Activated CD8-positive, alpha-beta memory T cell treated with anti-CD3 and anti-CD28 coated beads, Interleukin-2, amount 50 U/mL, for 48 hours (primary cell): ENCODE data around the gene WDR18.

Experiments used
- DNase-seq: peaks from one replicate; pipeline ENCODE4 v3.0.0-alpha.2; 2020

Gene WDR18

GRCh38 chr19:1025960-1026782 is 42.0 kb downstream of the WDR18 start, which contains the start of gene CNN2:
Gene CNN2 (plus strand): TSS chr19:1026608. CDS start chr19:1026662, 54 bp downstream.
- peak; percentile 86 for DNase-seq

GRCh38 chr19:1026783-1027649 is 42.9 kb downstream of the WDR18 start:
- no peak for DNase-seq

- no peak for DNase-seq
Measured at GRCh38 chr19:1027650-1028061, 43.5 kb downstream of the WDR18 start.

GRCh38 chr19:1028062-1028926 is 44.1 kb downstream of the WDR18 start:
- peak; percentile 71 for DNase-seq

- DNase-seq, result no peak
Measured at GRCh38 chr19:1032264-1032867, 48.2 kb downstream of the WDR18 start.

- DNase-seq, result no peak
Measured at GRCh38 chr19:1035998-1036621, 52.0 kb downstream of the WDR18 start.

DNA sequence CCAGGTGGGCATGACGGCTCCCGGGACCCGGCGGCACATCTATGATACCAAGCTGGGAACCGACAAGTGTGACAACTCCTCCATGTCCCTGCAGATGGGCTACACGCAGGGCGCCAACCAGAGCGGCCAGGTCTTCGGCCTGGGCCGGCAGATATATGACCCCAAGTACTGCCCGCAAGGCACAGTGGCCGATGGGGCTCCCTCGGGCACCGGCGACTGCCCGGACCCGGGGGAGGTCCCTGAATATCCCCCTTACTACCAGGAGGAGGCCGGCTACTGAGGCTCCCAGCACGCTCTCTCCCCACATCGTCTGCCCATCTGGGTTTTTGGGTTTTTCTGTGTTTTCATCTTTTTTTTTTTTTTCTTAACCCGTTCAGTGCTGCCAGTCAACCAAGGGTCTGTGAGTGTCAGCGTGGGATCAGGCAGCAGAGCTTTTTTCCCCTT is 53.5 kb downstream of the WDR18 start:
- no peak for DNase-seq

- DNase-seq, result no peak
Measured at GRCh38 chr19:1038978-1039645, 55.0 kb downstream of the WDR18 start.

GRCh38 chr19:1039646-1040475 is 55.7 kb downstream of the WDR18 start, which contains the start of gene ABCA7:
Gene ABCA7 (plus strand): TSS chr19:1040107. CDS start chr19:1041362, 1,255 bp downstream.
- peak; percentile 100 for DNase-seq

DNA sequence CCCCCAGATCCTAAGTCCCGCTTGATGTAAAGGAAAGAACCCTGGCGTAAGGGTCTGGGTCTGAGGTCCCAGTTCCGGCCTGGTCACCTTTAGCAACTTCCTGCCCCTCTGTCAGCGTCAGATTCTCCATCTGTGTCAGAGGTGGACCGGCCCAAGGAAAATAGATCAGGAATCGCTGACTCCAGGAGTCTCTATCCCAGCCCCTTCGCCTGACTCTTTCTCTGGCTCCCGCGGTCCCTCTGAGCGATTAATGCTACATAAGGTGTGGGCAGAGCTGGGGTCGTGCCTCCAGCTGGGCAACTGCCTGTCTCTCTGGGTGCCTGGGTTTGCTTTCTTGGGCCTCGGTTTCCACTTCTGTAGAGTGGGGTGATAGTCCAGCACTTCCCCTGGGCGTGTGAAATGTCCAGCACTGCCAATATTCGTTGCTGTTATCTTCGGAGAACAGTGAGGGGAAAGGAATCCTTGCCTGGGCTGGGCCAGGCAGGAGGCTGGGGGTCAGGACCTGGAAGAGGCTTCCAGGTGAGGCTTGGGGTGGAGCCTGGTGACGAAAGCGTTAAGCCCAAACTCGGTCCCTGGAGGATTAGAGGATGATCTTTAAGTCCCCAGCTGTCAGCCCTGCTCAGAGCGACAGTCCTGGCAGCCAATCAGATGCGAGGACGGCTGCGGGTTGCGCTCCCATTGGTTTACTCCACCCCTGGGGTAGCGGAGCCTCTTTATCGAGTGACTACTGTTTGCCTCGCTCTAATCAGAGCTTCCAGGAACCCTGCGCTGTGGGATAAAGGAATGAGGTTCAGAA is 56.5 kb downstream of the WDR18 start:
- DNase-seq, result peak; percentile 92

DNA sequence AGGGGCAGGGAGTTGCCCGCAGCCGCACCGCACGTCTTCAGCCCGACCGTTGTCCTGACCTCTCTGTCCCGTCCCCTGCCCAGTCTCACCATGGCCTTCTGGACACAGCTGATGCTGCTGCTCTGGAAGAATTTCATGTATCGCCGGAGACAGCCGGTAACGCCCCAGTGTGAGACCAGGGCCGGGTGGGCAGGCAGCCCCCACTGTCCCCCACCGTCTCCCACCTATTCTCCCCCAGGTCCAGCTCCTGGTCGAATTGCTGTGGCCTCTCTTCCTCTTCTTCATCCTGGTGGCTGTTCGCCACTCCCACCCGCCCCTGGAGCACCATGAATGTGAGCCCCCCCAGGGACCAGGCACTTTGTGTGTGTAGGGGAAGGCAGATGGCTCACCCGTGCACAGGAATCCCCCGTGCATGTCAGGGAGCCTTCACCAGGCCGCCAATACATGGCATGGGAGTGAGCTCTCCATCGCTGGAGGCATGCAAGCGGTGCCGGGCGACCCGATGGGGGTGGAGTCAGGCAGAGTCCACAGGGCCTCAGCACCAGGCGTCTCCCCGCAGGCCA is 57.2 kb downstream of the WDR18 start:
- DNase-seq, result no peak

GRCh38 chr19:1041835-1042685 is 57.9 kb downstream of the WDR18 start:
- no peak for DNase-seq

- no peak for DNase-seq
Measured at GRCh38 chr19:1042689-1043511, 58.8 kb downstream of the WDR18 start.
